MM.1S (cell line): ENCODE data around the gene PRKCA.

Experiments
- CTCF ChIP-seq: fragments of 300-600 bp; sonication (generic); IDR thresholded peaks from 2 replicates; pipeline ENCODE4 v1.5.1; 2016; ENCODE audit warnings: antibody characterized with exemption, low read length, mixed read lengths
- EZH2 ChIP-seq: fragments of 300-600 bp; sonication (generic); optimal IDR thresholded peaks from 2 replicates; pipeline ENCODE3; 2017; ENCODE audit warnings: low read depth, mild to moderate bottlenecking, antibody characterized with exemption, low read length, mixed read lengths
- EZH2phosphoT487 ChIP-seq: fragments of 300-600 bp; sonication (generic); IDR thresholded peaks from 2 replicates; pipeline ENCODE4 v1.6.1; 2018; ENCODE audit warnings: antibody characterized with exemption, low read length

- TF ChIP-seq CTCF (no peak), EZH2phosphoT487 (no peak), EZH2 (no peak)
Measured at GRCh38 chr17:66436631-66437030, 134.2 kb downstream of the PRKCA start.
